Endothelial cell of umbilical vein (primary cell): ENCODE measurements around the gene CHST14. TPM values are rescaled to one million over a fixed set of nuclear protein-coding genes. Genes with fewer than 3 reads are reported as not detected.

Source experiments
- BruUV-seq: library from RNA; stranded (reverse); fragments of 400-500 nt; replicated peaks from 2 replicates; lab custom pipeline; 2021; lab: Mats Ljungman, UMichigan
- CTCF ChIA-PET: fragments of 300-600, 350-600 bp; sonication (Branson Sonifier 250); formaldehyde crosslinking; loops from one replicate; lab custom pipeline; 2021; ENCODE audit warnings: antibody characterized with exemption, inconsistent platforms; lab: Charles Lee
- POLR2A ChIA-PET: fragments of 300-600, 350-600 bp; sonication (Branson Sonifier 250); formaldehyde crosslinking; loops from one replicate; lab custom pipeline; 2021; ENCODE audit warnings: antibody characterized with exemption, inconsistent platforms; lab: Charles Lee
- DNase-seq: peaks from one replicate; pipeline ENCODE4 v3.0.0-alpha.2; 2011; ENCODE audit warnings: low read depth, low spot score
- FAIRE-seq: peaks from 2 replicates; lab custom pipeline; 2011; peaks lifted over from hg19 to GRCh38; lab: Jason Lieb, UNC
- H2AFZ ChIP-seq: 2 replicates; pipeline ENCODE4 v1.6.0; 2012; ENCODE audit warnings: low read depth, low read length, control low read depth, inconsistent platforms
- H3K27ac ChIP-seq: 2 replicates; pipeline ENCODE4 v1.5.1; 2011; ENCODE audit warnings: low read depth, mild to moderate bottlenecking, control low read depth, low read length, moderate library complexity; ENCODE audit not compliant: insufficient read depth
- H3K27me3 ChIP-seq, 2 experiments: 2 replicates each; pipeline versions ENCODE4 v1.6.0 to v1.6.1; 2011; ENCODE audit warnings: low read length in 2 of 2, mixed read lengths in 1 of 2; ENCODE audit not compliant: control insufficient read depth in 2 of 2, insufficient read depth in 2 of 2
- H3K36me3 ChIP-seq, 2 experiments: 2 replicates in 1 of 2; 3 replicates in 1 of 2; pipeline ENCODE4 v1.5.1; 2011; ENCODE audit warnings: low read length in 2 of 2, mild to moderate bottlenecking in 1 of 2, moderate library complexity in 1 of 2; ENCODE audit not compliant: control insufficient read depth in 2 of 2, insufficient read depth in 2 of 2; ENCODE audit errors: extremely low read depth in 1 of 2
- H3K4me1 ChIP-seq: 3 replicates; pipeline ENCODE4 v1.5.1; 2011; ENCODE audit warnings: mild to moderate bottlenecking, low read length; ENCODE audit not compliant: control insufficient read depth, insufficient read depth; ENCODE audit errors: extremely low read depth
- H3K4me2 ChIP-seq: 2 replicates; pipeline ENCODE4 v1.6.1; 2011; ENCODE audit warnings: low read length, control low read depth, mixed read lengths; ENCODE audit not compliant: insufficient read depth
- H3K4me3 ChIP-seq, 3 experiments: fragments of 200-600 bp in 1 of 3; sonication (generic), shearing (Covaris generic) in 1 of 3; replicated peaks in 1 of 3; 2 replicates each; pipeline ENCODE4 v1.5.1; 2011 to 2016; ENCODE audit warnings: control low read depth in 3 of 3, low read length in 3 of 3, mild to moderate bottlenecking in 2 of 3, inconsistent platforms in 1 of 3, low read depth in 1 of 3, moderate library complexity in 1 of 3; ENCODE audit not compliant: insufficient read depth in 1 of 3
- H3K79me2 ChIP-seq: 2 replicates; pipeline ENCODE4 v1.6.0; 2012; ENCODE audit warnings: low read length, inconsistent platforms; ENCODE audit not compliant: control insufficient read depth, insufficient read depth
- H3K9ac ChIP-seq: replicated peaks from 2 replicates; pipeline ENCODE3; 2011; ENCODE audit warnings: low read length, control low read depth; ENCODE audit not compliant: insufficient read depth; ENCODE audit errors: extremely low read depth
- H3K9me1 ChIP-seq: replicated peaks from 3 replicates; pipeline ENCODE4 v1.6.0; 2011; ENCODE audit warnings: mild to moderate bottlenecking, low read length; ENCODE audit not compliant: control insufficient read depth, insufficient read depth; ENCODE audit errors: extremely low read depth
- H3K9me3 ChIP-seq: replicated peaks from 2 replicates; pipeline ENCODE4 v1.5.1; 2012; ENCODE audit warnings: low read length, inconsistent platforms; ENCODE audit not compliant: control insufficient read depth, insufficient read depth
- H4K20me1 ChIP-seq: replicated peaks from 2 replicates; pipeline ENCODE3; 2011; ENCODE audit warnings: mild to moderate bottlenecking, low read length; ENCODE audit not compliant: control insufficient read depth, insufficient read depth; ENCODE audit errors: extremely low read depth
- CTCF ChIP-seq, 2 donors: IDR thresholded peaks; 1 replicate in 1 of 2; 2 replicates in 1 of 2; pipeline ENCODE4 v1.5.1; 2011; ENCODE audit warnings: low read length in 2 of 2, mild to moderate bottlenecking in 2 of 2, moderate library complexity in 2 of 2, control low read depth in 1 of 2, inconsistent platforms in 1 of 2, low read depth in 1 of 2; ENCODE audit not compliant: insufficient read depth in 1 of 2; ENCODE audit errors: extremely low read depth in 1 of 2
- EZH2 ChIP-seq: IDR thresholded peaks from 2 replicates; pipeline ENCODE4 v1.6.1; 2012; ENCODE audit warnings: borderline replicate concordance, low read depth, mild to moderate bottlenecking, moderate library complexity, low read length, inconsistent platforms; ENCODE audit not compliant: severe bottlenecking
- FOS ChIP-seq: IDR thresholded peaks from 2 replicates; pipeline ENCODE4 v1.6.1; 2011; ENCODE audit warnings: mild to moderate bottlenecking, low read length, moderate library complexity, borderline replicate concordance; ENCODE audit not compliant: insufficient read depth
- GATA2 ChIP-seq: IDR thresholded peaks from 2 replicates; pipeline ENCODE4 v1.7.0; 2011; ENCODE audit warnings: low read depth, mild to moderate bottlenecking, moderate library complexity, mixed read lengths, low read length; ENCODE audit not compliant: insufficient read length, insufficient read depth
- JUN ChIP-seq: IDR thresholded peaks from 2 replicates; pipeline ENCODE4 v1.6.1; 2011; ENCODE audit warnings: borderline replicate concordance, low read depth; ENCODE audit not compliant: insufficient read length, insufficient read depth
- MAX ChIP-seq: IDR thresholded peaks from 2 replicates; pipeline ENCODE4 v1.6.1; 2011; ENCODE audit not compliant: insufficient read depth, insufficient read length
- MYC ChIP-seq: IDR thresholded peaks from one replicate; pipeline ENCODE4 v1.6.1; 2011; ENCODE audit warnings: mild to moderate bottlenecking, low read depth, low read length
- POLR2A ChIP-seq: IDR thresholded peaks from 2 replicates; pipeline ENCODE4 v1.6.1; 2012; ENCODE audit warnings: low read depth, mild to moderate bottlenecking, control low read depth, low read length
- POLR2AphosphoS5 ChIP-seq: IDR thresholded peaks from 2 replicates; pipeline ENCODE4 v1.6.1; 2012; ENCODE audit warnings: low read depth, mild to moderate bottlenecking, control low read depth, low read length, moderate library complexity; ENCODE audit not compliant: insufficient read depth
- dilution Hi-C: fragments of 300-500 bp; cut with MboI; formaldehyde crosslinking; loops from one replicate; pipeline ENCODE4 v1.15.0; 2019; ENCODE audit warnings: low sequenced_read_pairs; ENCODE audit not compliant: extremely low pct_ligation_motif_present
- intact Hi-C: fragments of 100-400 bp; cut with micrococcal nuclease; formaldehyde crosslinking; loops from one replicate; pipeline ENCODE4 v1.10.0; 2022
- polyA plus RNA-seq, 4 experiments: library from polyadenylated mRNA; depleted of rRNA in 3 of 4; stranded (reverse) in 3 of 4; unstranded in 1 of 4; fragments of >200 nt; gene quantifications; 2 replicates each; pipeline versions ENCODE4 v1.2.1 to v1.2.3, GENCODE V29; 2011 to 2012; ENCODE audit warnings: missing spikeins in 1 of 4
- total RNA-seq: library from RNA; stranded (reverse); gene quantifications from 2 replicates; pipeline ENCODE4 v1.2.3, GENCODE V29; 2021

Gene CHST14
- total and polyA plus RNA-seq, 2 donors (not counting 3 experiments of a cell fraction or from before 2014, with no cell fraction given) = 35.1 to 49.2 TPM

DNA sequence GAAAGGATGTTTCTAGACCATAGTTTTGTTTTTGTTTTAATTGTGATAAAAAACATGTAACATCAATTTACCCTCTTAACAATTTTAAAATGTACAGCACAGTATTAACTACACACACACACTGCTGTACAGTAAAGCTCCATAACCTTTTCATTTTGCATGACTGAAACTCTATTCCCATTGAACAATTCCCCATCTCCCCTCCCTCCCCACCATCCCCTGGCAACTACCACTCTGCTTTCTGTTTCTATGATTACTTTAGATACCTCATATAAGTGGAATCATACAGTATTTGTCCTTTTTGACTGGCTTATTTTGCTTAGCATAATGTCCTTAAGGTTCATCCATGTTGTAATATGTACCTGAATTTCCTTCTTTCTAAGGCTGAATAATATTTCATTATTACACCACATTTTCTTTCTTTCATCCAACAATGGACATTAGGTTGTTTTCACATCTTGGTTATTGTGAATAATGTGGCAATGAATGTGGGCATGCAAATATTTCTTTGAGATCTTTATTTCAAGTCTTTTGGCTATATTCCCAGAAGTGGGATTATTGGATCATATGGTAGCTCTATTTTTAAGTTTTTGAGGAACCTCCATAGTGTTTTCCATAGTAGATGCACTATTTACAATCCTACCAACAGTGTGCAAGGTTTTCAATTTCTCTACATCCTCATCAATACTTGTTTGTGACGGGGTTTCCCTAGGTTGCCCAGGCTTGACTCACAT is 10.7 kb downstream of the CHST14 start:
- CTCF ChIA-PET = no interaction called here
- Histone ChIP-seq H4K20me1 (no peaks in the 10 kb centered on the region), H3K9ac (no peak overlapping the region), H3K27ac (no peak overlapping the region), H3K9me1 (no peaks in the 10 kb centered on the region), H3K27me3 (peaks cover 23 to 24% of the 10 kb centered on the region in 2 experiments), H3K79me2 (no peaks in the 10 kb centered on the region), H3K4me3 (no peak overlapping the region), H2AFZ (no peak overlapping the region), H3K36me3 (no peaks in the 10 kb centered on the region), H3K4me2 (no peak overlapping the region), H3K9me3 (no peaks in the 10 kb centered on the region), H3K4me1 (no peaks in the 10 kb centered on the region)
- intact Hi-C loops (no loop called here), dilution Hi-C loops (no loop called here)
- FAIRE-seq = no peak
- POLR2A ChIA-PET = no interaction called here
- no peak for DNase-seq
- TF ChIP-seq CTCF (IDR thresholded peaks at IDR 0.05; ENCODE audit: extremely low read depth in 1 of 2, insufficient read depth in 1 of 2, low read depth in 1 of 2, low read length in 2 of 2) (no peak), GATA2 (no peak), MYC (no peak), POLR2AphosphoS5 (no peak), JUN (no peak), EZH2 (no peak), POLR2A (no peak), FOS (no peak), MAX (no peak)
- no TSS peak for BruUV-seq
